Left lung (tissue), 10 donors: Measurements from ENCODE around the gene INTU. TPM values are rescaled to one million over a fixed set of nuclear protein-coding genes. Genes with fewer than 3 reads are reported as not detected.
"Not testable (repeated sequence)": the region's sequence is repeated elsewhere in the genome, so short reads cannot be mapped to it uniquely, and the experiment has no call there.

Experiments
- ATAC-seq: fragments of 200-7000 bp; cut with Tn5 transposase; one replicate; pipeline ENCODE4 v1.9.1; 2020; ENCODE audit warnings: moderate library complexity
- DNase-seq, 4 donors: peaks; one replicate each; pipeline ENCODE4 v3.0.0-alpha.2; 2013 to 2020
- H3K27ac ChIP-seq, 2 donors: fragments of 200-600 bp; sonication (generic) in 1 of 2; one replicate each; pipeline versions ENCODE4 v1.5.0 to v1.8.0; 2020 to 2021
- H3K27me3 ChIP-seq, 2 donors: fragments of 200-600 bp; sonication (generic) in 1 of 2; one replicate each; pipeline versions ENCODE4 v1.5.0 to v1.8.0; 2020 to 2021
- H3K36me3 ChIP-seq, 2 donors: fragments of 200-600 bp; sonication (generic) in 1 of 2; one replicate each; pipeline versions ENCODE4 v1.5.0 to v1.8.0; 2020 to 2021
- H3K4me1 ChIP-seq, 2 donors: fragments of 200-600 bp; one replicate each; pipeline ENCODE4 v1.8.0; 2021
- H3K4me3 ChIP-seq, 2 donors: fragments of 200-600 bp; sonication (generic) in 1 of 2; one replicate each; pipeline versions ENCODE4 v1.5.0 to v1.8.0; 2020 to 2021; ENCODE audit warnings: mild to moderate bottlenecking in 1 of 2
- H3K9me3 ChIP-seq, 2 donors: fragments of 200-600 bp; sonication (generic) in 1 of 2; one replicate each; pipeline versions ENCODE4 v1.5.0 to v1.8.0; 2020 to 2021
- CTCF ChIP-seq, 2 donors: fragments of 200-600 bp; sonication (generic) in 1 of 2; IDR thresholded peaks; one replicate each; pipeline versions ENCODE4 v1.5.0 to v1.8.0; 2021; ENCODE audit warnings: antibody characterized with exemption in 2 of 2
- intact Hi-C, 2 donors: fragments of 100-400 bp; cut with DNase I; formaldehyde crosslinking; loops; one replicate each; pipeline versions ENCODE4 v1.11.2 to v1.14.2; 2022
- polyA plus RNA-seq, 6 donors: library from polyadenylated mRNA; unstranded; fragments of 120-200 nt; gene quantifications; one replicate each; pipeline ENCODE4 v1.2.1, GENCODE V29; 2013; ENCODE audit not compliant: insufficient read length in 6 of 6
- total RNA-seq, 2 donors: library from RNA; stranded (reverse); fragmentation: NEBNext Ultra II Directional; extraction: Animal tissue kit (Norgen Biotek cat#: 25700); gene quantifications; one replicate each; pipeline ENCODE4 v1.2.1, GENCODE V29; 2021
- donor health status: DM: no; HTN: yes; CAD: no.
- donor health status: DM: no; HTN: no; CAD: no.

The INTU gene
- total and polyA plus RNA-seq, 8 donors = 8.8 to 48.2 (median 31.1) TPM

GRCh38 chr4:127641524-127641923 lies 8.8 kb downstream of the INTU start:
- TF ChIP-seq CTCF (IDR thresholded peaks at IDR 0.05) = no peak
- Histone ChIP-seq H3K9me3 (no peaks in the 10 kb centered on the region), H3K36me3 (peaks cover 0 to 3% of the 10 kb centered on the region in 2 donors), H3K4me3 (no peak overlapping the region), H3K27ac (no peak overlapping the region), H3K4me1 (no peaks in the 10 kb centered on the region), H3K27me3 (no peaks in the 10 kb centered on the region)
- intact Hi-C loops = no loop called here
- ATAC-seq = no peak
- DNase-seq = no peak

GRCh38 chr4:127642169-127642568 lies 9.4 kb downstream of the INTU start:
- intact Hi-C loops = no loop called here
- Histone ChIP-seq H3K36me3 (peaks cover 0 to 3% of the 10 kb centered on the region in 2 donors), H3K9me3 (no peaks in the 10 kb centered on the region), H3K4me1 (no peaks in the 10 kb centered on the region), H3K4me3 (no peak overlapping the region), H3K27ac (peak overlapping the region in 1 of 2 donors; percentile 54), H3K27me3 (no peaks in the 10 kb centered on the region)
- no peak for TF ChIP-seq CTCF (IDR thresholded peaks at IDR 0.05)
- ATAC-seq (no peak), DNase-seq (peak in 1 of 4 donors; percentile 8)

- Histone ChIP-seq H3K36me3 (peaks cover 0 to 3% of the 10 kb centered on the region in 2 donors), H3K9me3 (no peaks in the 10 kb centered on the region), H3K4me3 (no peak overlapping the region), H3K27ac (no peak overlapping the region), H3K4me1 (no peaks in the 10 kb centered on the region), H3K27me3 (no peaks in the 10 kb centered on the region)
- TF ChIP-seq CTCF (IDR thresholded peaks at IDR 0.05) = no peak
- intact Hi-C loops = no loop called here
- no peak for DNase-seq
- ATAC-seq = no peak
Measured at GRCh38 chr4:127643791-127644190, 11.0 kb downstream of the INTU start.

GRCh38 chr4:127648061-127648460 lies 15.3 kb downstream of the INTU start:
- Histone ChIP-seq H3K4me1 (no peaks in the 10 kb centered on the region), H3K27me3 (no peaks in the 10 kb centered on the region), H3K4me3 (no peak overlapping the region), H3K9me3 (no peaks in the 10 kb centered on the region), H3K36me3 (peaks cover 0 to 3% of the 10 kb centered on the region in 2 donors), H3K27ac (no peak overlapping the region)
- intact Hi-C loops = no loop called here
- ATAC-seq = no peak
- TF ChIP-seq CTCF (IDR thresholded peaks at IDR 0.05) = no peak
- DNase-seq = no peak

- H3K4me3 ChIP-seq, H3K9me3 ChIP-seq, DNase-seq, ATAC-seq, H3K27me3 ChIP-seq, intact Hi-C loops, H3K36me3 ChIP-seq, H3K27ac ChIP-seq, H3K4me1 ChIP-seq: not testable (repeated sequence)
Measured at GRCh38 chr4:127655590-127655989, 22.8 kb downstream of the INTU start.

GRCh38 chr4:127656047-127656680 lies 23.4 kb downstream of the INTU start:
- DNase-seq (no peak), ATAC-seq (no peak)
- Histone ChIP-seq H3K9me3 (no peaks in the 10 kb centered on the region), H3K27ac (no peak overlapping the region), H3K27me3 (no peaks in the 10 kb centered on the region), H3K36me3 (no peaks in the 10 kb centered on the region), H3K4me1 (no peaks in the 10 kb centered on the region), H3K4me3 (no peak overlapping the region)
- TF ChIP-seq CTCF (IDR thresholded peaks at IDR 0.05) = no peak
- intact Hi-C loops = no loop called here
